DND-41 (cell line): Measurements from ENCODE around the gene FBF1.

Experiments
- CTCF ChIP-seq: IDR thresholded peaks from 2 replicates; pipeline ENCODE4 v1.5.1; 2012; ENCODE audit warnings: borderline replicate concordance, low read length, moderate library complexity, mild to moderate bottlenecking; ENCODE audit not compliant: poor library complexity, severe bottlenecking; ENCODE audit errors: extremely low read depth
- EZH2 ChIP-seq: IDR thresholded peaks from 3 replicates; pipeline ENCODE4 v1.6.1; 2012; ENCODE audit warnings: borderline replicate concordance, low read depth, mild to moderate bottlenecking, moderate library complexity, low read length, inconsistent platforms; ENCODE audit not compliant: severe bottlenecking

DNA sequence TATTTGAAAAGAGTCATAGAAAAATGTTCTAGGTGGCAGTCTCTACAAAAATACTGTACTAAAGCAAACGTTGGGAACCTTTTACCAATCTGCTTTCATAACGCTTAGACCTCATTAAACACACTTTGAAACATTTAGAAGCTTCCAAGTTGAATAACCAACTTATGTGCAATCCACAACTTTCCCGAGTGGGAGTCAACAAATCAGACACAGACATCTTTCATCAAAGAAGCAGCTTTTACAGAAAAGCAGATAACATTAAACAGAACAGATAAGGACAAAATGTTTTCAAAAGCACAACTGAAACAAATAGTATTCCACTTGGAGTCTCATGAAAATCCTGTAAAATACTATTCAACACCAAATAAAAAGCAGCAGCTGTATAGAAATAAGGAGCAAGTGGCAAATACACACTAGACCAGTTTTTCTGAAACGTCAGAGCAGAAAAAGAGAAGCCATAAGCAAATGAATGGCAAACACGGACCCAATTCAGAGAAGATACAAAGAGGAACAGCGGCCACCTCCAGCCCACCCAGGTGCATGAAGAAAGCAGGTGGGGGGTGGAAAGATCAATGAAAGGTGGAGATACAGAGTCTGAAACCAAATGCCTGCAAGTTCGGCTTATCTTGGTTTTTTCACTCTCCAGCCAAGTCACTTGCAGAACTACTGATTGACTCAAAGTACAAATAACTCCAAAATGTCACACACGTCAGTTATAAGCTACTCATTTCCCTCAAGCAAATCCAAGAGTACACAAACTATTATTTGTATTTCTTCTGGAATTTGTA lies 18.4 kb upstream of the FBF1 start:
- TF ChIP-seq CTCF (no peak), EZH2 (no peak)
